IPS-18c (cell line): Measurements from ENCODE around the gene TBCE.
"Not testable (repeated sequence)": the region's sequence is repeated elsewhere in the genome, so short reads cannot be mapped to it uniquely, and the experiment has no call there.

Experiments used
- H3K4me3 ChIP-seq: 2 replicates; pipeline ENCODE4 v1.7.0; 2013; ENCODE audit warnings: low read depth, mild to moderate bottlenecking, low read length, moderate library complexity; ENCODE audit not compliant: insufficient read depth
- H3K9me3 ChIP-seq: one replicate; pipeline ENCODE4 v1.6.1; 2013; ENCODE audit warnings: mild to moderate bottlenecking, low read length, moderate library complexity; ENCODE audit not compliant: control insufficient read depth, insufficient read depth

Gene TBCE

GRCh38 chr1:235465066-235465465 lies 97.8 kb downstream of the TBCE start:
- no peaks in the 10 kb centered on the region for H3K9me3 ChIP-seq
- no peak overlapping the region for H3K4me3 ChIP-seq

- Histone ChIP-seq H3K4me3 (no peak overlapping the region), H3K9me3 (no peaks in the 10 kb centered on the region)
These were observed 100.8 kb downstream of the TBCE start for GRCh38 chr1:235468004-235468403.

- no peak overlapping the region for H3K4me3 ChIP-seq
- H3K9me3 ChIP-seq: no peaks in the 10 kb centered on the region
These were observed 101.7 kb downstream of the TBCE start for GRCh38 chr1:235468970-235469369.

- H3K9me3 ChIP-seq, H3K4me3 ChIP-seq: not testable (repeated sequence)
These were observed 102.7 kb downstream of the TBCE start for GRCh38 chr1:235469897-235470296.

GRCh38 chr1:235470741-235471439 lies 103.7 kb downstream of the TBCE start:
- no peak overlapping the region for H3K4me3 ChIP-seq
- H3K9me3 ChIP-seq: no peaks in the 10 kb centered on the region

- no peaks in the 10 kb centered on the region for H3K9me3 ChIP-seq
- H3K4me3 ChIP-seq: no peak overlapping the region
These were observed 106.6 kb downstream of the TBCE start for GRCh38 chr1:235473806-235474205.

GRCh38 chr1:235483090-235483489 lies 115.9 kb downstream of the TBCE start:
- no peak overlapping the region for H3K4me3 ChIP-seq

GRCh38 chr1:235485558-235485957 lies 118.3 kb downstream of the TBCE start:
- no peak overlapping the region for H3K4me3 ChIP-seq
- no peaks in the 10 kb centered on the region for H3K9me3 ChIP-seq

More at GRCh38 chr1:235483090-235483489, 115.9 kb downstream of the TBCE start:
- no peaks in the 10 kb centered on the region for H3K9me3 ChIP-seq

- H3K9me3 ChIP-seq: no peaks in the 10 kb centered on the region
- H3K4me3 ChIP-seq: no peak overlapping the region
These were observed 119.1 kb downstream of the TBCE start for GRCh38 chr1:235486321-235486720.

GRCh38 chr1:235491644-235492043 lies 124.4 kb downstream of the TBCE start:
- Histone ChIP-seq H3K4me3 (no peak overlapping the region), H3K9me3 (no peaks in the 10 kb centered on the region)

- Histone ChIP-seq H3K9me3 (no peaks in the 10 kb centered on the region), H3K4me3 (no peak overlapping the region)
These were observed 127.3 kb downstream of the TBCE start for GRCh38 chr1:235494531-235494930.

- Histone ChIP-seq H3K4me3 (no peak overlapping the region), H3K9me3 (no peaks in the 10 kb centered on the region)
These were observed 127.8 kb downstream of the TBCE start for GRCh38 chr1:235495030-235495429.

- Histone ChIP-seq H3K4me3 (no peak overlapping the region), H3K9me3 (no peaks in the 10 kb centered on the region)
These were observed 128.3 kb downstream of the TBCE start for GRCh38 chr1:235495551-235495950.

- no peak overlapping the region for H3K4me3 ChIP-seq
- peaks cover 2% of the 10 kb centered on the region for H3K9me3 ChIP-seq
These were observed 133.8 kb downstream of the TBCE start for GRCh38 chr1:235500971-235501540.
